Germinal center (tissue), 1 donor: ENCODE data around the gene PPP2R5D.
A peak's percentile ranks its signal among the peaks of the same experiment; 100 is the strongest.
"Not testable (repeated sequence)": the region's sequence is repeated elsewhere in the genome, so short reads cannot be mapped to it uniquely, and the experiment has no call there.

Experiments used
- DNase-seq: peaks from one replicate; pipeline ENCODE4 v3.0.0; 2012; ENCODE audit warnings: mixed read lengths, low spot score

Gene PPP2R5D

DNA sequence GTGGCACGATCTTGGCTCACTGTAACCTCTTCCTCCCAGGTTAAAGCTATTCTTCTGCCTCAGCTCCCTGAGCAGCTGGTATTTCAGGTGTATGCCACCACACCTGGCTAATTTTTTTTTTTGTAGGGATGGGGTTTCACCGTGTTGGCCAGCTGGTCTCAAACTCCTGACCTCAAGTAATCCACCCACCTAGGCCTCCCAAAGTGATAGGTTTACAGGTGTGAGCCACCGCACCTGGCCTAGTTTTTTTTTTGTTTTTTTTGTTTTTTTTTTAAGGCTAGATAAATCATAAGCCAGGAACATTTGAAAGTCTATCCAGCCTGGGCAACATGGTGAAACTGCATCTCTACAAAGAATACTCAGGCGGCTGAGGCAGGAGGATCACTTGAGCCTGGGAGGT lies 48.0 kb downstream of the PPP2R5D start:
- DNase-seq = no peak

DNA sequence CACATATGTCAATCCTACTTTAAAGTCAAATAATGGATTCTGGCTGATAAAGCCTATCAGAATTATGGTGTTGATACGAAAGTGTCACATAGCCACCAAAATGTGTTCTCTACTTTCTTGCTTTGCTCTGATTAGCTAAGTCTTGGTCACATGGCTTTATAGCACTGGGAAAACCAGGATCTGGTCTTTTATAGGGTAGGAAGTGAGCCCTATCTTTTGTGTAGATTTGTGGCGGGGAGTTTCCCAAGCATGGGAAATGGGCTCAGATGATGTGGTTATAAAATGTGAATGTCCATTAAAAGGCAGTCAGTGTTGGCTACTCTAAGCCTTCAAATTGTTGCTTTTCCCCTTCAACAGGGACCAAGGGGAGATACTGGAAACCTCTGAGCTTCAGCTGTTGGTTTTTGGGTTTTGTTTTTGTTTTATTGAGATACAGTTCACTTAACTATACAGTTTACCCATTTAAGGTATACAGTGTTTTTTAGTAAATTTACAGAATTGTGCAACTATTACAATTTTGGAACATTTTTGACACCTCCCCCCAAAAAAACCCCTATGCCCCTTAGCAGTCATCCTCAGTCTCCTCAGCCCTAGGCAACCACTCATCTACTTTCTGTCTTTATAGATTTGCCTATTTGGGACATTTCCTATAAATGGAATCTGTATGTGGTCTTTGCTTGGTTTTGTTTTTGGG lies 49.3 kb downstream of the PPP2R5D start:
- no peak for DNase-seq

DNA sequence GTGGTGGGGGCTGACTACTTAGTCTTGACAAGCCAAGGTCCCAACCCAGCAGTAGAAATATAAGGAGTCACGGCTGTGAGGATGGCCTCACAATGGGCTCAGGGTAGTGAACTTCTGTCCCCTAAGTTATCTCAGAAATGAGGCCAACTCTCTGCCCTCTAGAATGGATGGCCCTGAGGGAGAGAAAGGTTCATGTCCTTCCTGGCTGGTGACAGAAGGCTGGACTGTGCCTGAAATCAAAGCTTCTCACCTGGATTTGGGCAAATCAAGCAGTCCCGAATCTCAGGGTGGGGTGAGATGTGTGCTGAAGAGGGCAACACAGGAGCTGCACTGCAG lies 49.8 kb downstream of the PPP2R5D start:
- no peak for DNase-seq

DNA sequence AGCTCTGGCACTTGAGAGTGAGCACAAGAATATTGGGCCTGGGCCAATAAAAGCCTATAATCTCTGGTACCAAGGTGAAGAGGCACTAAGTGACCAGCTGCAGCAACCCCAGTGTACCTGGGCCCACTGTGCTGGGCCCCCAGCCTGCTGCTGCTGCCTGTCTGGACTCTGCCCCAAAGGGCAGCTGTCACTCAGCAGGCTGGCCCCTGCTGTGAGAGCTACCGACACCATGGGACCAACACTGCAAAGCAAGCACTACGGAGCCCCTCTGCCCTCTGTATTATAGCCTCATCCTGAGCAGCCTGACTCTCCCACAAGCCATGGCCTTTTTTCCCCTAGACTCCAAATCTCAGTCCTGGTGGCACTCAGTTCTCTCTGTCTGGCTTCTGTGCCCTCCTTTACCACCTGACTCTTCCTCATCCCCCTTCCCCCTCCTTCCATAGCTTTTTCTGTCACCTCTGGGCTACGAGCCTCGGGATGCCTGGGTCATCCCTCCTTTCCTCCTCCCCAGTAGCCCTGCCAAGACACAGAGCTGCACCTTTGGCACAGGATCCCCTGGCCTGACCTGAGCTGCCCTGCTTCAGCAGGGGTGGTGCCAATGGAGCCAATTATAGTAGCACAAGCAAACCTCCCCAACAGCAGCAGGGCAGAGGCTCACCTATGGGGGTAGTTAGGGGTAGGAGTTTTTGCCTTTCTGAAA lies 51.3 kb downstream of the PPP2R5D start:
- DNase-seq = no peak

DNA sequence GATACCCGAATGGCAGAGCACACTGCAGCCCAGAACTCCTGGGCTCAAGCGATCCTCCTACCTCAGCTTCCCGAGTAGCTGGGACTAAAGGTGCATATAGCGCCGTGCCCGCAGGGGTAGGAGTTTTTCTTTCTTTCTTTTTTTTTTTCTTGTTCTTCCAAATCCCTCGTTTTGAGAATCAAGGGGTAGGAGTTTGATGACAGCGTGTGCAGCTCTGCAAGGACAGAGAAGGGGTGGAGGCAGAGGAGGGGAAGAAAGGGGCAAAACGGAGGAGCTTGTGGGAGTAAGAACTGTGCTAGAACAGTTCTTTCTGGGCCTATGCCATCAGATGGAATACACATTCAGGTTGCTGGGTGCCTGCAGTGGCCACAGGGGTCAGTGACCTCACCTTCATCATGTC lies 52.3 kb downstream of the PPP2R5D start:
- DNase-seq = no peak

DNA sequence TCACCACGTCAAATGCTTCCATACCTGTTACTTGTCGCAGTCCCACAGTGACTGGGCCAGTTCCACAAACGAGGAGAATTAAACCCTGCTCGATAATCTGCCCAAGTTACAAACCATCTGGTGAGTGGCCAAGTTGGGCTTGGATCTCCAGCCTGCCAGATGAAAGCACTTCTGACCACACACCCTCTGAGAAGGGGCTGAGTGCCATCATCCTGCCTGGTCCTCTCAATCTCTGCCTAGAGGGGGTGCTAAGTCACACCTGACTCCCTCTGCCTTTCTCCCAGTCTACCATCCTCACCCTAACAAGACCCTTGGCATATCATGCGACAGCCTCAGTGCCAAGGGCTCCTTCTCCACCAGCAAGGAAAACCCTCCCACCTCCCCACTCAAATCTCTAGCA lies 52.8 kb downstream of the PPP2R5D start:
- no peak for DNase-seq

DNA sequence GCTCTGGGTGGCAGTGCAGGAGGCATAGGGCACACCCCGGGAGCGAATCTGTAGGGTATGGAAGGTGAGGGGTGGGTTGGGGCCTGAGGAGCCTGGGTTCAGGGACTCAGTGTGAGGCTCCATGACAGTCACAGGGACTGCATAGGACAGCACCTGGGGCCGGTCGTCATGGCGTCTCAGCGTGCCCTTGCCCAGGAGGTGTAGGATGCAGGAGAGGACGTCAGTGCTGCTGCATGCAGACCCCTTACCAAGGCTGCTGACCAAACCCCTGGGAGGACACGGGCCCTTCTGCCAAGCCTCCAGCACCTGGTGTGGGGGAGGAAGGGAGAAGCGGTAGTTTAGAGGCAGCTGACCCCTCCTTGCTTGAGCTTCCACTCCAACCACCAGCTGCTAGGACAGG lies 53.3 kb downstream of the PPP2R5D start:
- no peak for DNase-seq

DNA sequence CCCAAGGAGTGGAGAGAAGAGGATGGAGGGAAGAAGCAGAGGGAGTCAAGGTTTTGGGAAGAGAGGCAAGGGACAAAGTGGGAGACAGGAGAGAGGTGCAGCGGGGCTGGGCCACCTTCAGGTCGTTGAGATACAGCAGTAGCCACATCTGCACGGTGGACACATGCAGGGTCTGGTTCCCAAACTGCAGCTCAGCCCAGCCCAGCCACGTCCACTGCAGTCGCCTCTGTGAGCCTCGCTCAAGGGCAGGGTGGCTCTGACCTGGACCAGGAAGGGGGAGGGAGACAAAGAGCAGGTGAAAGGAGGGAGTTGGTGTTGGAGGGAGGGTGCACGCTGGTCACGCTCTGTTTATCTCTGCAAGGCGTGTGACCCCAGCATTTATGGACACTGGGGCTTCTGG lies 54.4 kb downstream of the PPP2R5D start:
- DNase-seq = no peak

DNA sequence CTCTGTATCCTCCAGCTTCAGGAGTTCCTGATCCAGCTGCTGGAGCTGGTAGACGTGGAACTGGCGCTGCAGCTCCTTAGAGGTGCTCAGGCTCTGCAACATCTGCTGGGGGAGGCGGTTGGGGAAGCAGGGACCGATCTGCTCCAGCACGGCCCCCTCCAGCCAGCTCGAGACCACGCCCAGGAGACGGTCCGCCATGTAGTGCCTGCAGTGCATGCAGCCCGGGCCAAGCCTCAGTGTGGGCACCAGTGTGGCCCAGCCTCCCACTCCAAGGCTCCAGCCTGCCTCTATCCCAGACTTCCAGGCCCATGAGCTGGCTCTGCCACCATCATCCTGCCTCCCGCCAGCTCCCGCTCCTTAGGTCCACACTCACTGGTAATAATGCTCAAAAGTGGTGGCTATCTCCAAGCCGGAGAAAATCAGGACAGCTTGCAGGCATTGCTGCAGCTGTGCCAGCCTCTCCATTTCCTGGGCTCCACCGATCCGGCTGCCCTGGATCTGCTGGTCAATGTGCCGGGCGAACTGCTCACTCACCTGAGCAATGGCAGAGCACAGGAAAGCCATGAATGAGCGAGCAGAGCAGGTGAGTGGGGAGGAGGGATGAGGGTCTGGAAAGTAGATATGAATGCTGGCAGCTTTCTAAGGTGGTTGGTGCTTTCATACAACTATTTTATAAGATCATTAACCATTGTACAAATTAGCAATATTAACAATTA lies 56.3 kb downstream of the PPP2R5D start:
- no peak for DNase-seq

DNA sequence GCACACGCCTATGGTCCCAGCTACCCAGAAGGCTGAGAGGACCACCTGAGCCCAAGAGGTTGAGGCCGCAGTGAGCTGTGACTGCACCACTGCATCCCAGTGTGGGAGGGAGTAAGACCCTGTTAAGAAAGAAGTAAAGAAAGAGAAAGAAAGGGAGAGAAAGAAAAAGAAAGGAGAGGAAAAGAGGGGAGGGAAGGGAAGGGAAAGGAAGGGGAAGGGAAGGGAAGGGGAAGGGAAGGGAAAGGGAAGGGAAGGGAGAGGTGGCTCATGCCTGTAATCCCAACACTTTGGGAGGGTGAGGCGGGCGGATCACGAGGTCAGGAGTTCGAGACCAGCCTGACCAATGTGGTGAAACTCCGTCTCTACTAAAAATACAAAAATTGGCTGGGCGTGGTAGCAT lies 57.1 kb downstream of the PPP2R5D start:
- DNase-seq = not testable (repeated sequence)

DNA sequence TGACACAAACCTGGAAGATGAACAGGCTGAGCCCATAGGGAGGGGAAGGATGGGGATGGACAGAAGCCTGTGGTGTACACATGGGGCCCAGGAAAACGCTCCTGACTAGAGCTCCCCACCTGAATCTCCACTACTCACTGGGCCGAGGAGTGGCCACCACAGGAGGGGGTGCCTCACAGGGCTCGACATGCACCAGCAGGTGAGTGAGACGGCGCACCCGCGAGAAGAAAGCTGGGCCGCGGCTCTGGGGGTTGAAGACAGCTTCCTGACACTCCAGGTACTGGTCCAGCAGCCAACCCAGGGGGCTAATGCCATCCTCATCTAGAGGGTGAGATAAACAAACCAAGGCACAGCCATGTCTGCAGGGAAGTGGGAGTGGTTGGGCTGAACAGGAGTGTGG lies 58.9 kb downstream of the PPP2R5D start:
- DNase-seq = no peak

DNA sequence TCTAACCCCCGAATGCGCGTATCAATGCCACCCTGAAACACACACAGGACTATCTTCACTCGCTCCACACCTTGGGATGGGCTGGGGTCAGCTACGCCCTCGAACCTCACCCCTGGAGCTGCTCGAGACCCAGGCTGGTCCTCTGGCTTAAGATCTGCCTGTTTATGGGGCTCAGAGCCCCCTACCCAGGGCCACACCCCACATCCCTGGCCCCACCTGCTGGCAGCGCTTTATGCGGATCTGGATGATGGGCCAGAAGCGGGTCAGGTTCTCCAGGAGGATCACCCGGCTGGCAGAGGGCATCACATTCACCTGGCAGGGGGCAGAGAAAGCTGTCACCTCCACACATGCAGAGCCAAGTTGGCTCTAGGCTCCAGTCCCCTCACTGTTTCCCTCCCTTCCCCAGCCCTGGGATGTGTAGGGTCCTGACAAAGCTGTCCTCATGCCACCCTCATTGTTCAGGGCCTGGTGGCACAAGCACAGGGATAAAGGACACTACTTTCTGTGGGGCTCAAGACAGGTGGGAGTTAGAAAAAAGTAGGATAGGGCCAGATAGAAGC lies 61.1 kb downstream of the PPP2R5D start:
- no peak for DNase-seq

DNA sequence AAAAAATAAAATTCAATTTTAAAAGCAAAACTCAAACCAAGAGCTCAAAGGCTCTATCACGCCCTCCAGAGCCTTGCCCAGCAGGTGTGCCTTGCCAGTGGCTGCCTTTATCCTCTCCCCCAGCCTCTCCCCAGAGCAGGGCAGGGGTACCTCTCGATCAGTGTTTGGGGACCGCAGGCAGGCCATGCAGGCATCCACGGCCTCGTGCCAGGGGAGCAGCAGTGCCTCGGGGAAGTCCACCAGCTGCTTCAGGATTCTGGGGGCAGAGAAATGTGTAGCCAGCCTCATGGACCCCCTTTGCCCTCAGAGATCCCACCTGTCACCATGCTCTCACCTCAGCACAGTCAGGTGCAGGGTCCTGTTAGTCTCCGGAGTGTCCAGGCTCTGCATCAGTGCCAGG lies 63.6 kb downstream of the PPP2R5D start:
- no peak for DNase-seq

DNA sequence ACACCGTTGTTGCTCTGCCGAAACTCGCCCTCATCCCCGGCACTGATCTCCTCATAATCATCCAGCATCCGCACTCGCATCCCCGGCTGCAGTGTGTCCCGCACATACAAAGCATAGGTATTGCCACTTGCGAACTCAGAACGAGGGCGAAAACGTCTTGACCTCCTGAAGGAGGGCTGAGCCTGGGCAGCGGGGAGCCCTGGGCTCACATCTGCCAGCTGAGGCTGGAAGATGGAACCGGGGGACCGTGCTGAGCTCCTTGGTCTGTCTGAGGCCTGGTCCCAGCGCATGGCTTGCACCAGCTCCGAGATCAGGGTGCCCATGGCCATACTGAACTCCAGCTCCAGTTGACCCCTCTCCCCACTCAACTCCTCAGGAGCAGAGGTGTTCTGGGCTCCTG lies 66.6 kb downstream of the PPP2R5D start:
- DNase-seq = no peak

DNA sequence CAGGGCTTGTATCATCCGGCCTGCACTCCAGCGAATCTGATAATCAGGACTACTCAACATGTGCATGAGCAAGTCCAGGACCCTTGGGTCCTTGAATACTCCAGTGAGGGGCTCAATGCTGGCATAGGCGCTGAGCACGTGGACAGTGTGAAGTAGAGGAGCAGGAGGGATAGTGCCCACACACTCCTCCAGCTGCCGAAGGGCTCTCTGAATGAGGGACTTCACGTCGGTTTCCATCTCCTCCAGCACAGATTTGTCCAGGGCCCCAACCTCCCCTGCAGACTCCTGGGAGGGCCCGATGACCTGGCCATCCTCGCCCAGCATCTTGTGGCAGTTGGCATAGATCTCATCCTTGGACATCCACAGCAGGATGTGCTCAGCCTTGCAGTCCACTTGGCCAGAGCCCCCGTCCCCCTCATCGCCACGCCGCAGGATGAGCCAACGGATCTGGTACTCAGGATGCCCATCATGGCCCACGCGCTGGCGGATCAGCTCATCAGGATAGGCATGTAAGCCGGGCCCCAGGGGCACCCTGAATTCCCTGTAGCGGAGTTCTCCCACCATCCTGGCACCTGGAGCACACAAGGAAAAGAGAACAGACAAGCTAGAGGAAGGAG lies 68.0 kb downstream of the PPP2R5D start:
- no peak for DNase-seq

DNA sequence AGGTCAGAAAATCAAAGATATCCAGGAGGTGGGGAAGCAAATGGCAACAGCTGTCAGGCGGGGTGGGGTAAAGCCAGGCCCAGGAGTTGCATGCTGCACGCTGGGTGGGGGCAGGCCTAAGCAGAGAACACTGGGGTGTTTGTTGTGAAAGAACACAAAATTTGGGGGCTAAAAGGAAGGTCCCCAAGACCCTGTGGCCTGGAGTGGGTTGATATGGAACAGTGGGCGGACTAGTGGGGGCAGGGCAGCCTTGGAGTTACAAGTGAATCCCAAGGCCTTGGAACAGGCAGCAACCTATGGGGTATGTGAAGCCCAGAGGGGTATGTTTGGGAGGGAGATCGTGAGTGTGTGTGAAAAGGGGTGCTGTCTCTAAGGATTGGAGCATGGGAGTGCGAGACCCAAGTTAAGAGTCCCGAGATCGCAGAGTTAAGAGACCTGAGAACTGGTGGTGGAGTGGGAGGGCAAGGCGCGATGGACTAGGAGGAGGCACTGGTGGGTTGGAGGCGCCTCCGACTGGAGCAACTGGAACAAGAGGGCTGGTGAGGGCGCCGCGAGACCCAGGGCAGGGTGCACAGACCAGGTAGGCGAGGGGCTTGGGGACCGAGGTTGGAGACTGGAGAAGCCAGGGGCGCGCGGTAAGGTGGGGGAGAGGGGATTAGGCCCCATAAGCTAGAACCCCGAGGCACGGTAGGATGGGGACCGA lies 68.6 kb downstream of the PPP2R5D start:
- DNase-seq = no peak

DNA sequence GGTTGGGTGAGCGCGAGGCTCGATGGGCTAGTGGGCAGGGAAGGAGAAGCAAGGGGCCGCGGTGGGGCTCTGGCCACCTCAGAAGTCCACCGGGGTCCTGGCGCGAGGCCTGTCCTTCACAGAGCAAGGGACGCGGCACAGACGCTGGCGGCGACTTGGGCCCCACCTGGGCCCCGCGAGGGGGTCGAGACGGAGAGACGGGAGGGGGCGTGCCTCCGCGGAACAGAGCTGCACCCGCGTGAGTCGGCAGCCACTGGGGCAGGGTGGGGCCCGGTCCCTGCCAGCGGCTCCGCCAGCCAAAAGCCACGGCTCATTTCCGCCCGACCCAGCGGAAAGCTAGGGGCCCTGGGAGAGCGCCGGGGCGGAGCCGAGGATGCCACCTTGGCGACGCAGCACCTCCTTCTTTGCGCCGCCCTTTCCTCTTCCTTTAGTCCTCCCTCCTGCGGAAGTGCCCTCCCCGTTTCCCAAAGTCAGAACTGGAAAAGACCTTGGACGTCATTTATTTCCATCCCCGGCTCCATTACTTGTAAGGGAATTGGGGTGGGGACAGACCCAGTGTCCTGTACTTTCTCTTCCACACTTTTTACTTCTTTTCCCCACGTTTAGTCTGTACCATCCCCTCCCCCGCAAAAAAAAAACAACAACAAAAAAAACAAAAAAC lies 69.3 kb downstream of the PPP2R5D start, which contains the start of gene CUL7:
TSS of gene CUL7 (minus strand) at position 307 of the 661 bp plus-strand sequence. CDS start 1,063 bp downstream, outside the sequence.
- peak; percentile 95 for DNase-seq

DNA sequence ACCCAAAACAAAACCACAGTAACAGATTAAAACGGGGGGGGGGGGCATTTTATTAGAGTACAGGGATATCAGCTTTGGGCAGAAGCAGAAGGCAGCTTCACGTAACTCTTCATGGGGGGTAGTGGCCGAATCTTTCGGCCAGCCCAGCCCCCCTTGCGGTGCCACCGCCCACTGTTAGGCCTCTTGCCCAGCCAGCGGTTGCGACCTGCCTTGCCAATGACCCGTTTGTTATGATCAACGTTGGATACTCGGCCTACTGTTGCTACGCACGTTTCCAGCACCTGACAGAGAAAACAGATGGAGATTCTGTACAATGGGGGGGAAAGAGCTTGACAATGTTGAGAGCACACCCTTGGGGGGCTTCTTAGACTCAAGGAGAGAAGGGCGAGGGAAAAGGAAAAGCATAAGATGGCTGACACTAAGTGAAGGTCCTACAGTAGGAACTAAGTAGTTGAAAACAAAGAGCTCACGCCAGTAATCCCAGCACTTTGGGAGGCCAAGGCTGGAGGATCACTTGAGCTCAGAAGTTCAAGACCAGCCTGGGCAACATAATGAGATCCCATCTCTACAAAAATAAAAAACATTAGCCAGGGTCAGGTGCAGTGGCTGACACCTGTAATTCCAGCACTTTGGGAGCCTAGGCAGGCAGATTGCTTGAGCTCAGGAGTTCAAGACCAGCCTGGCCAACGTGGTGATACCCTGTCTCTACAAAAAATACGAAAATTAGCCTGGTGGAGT lies 70.0 kb downstream of the PPP2R5D start:
- no peak for DNase-seq

DNA sequence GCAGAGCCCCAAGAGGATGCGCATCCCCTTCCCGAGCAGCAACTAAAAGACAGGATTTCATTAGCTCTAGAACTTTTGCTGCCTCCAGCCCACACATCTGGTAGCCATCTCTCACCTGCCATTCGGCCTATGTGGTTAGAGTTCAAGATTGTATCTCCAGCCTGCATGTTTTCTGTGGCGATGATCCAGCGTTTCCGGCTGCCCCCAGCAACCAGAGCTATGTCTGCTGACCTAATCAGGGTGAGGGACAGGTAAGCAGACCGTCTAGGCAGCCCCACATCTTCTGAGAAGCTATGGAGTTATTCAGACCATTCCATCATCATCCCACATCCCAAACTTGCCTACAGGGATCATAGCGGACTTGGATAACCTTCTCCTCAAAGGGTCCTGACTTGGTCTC lies 71.6 kb downstream of the PPP2R5D start:
- no peak for DNase-seq

DNA sequence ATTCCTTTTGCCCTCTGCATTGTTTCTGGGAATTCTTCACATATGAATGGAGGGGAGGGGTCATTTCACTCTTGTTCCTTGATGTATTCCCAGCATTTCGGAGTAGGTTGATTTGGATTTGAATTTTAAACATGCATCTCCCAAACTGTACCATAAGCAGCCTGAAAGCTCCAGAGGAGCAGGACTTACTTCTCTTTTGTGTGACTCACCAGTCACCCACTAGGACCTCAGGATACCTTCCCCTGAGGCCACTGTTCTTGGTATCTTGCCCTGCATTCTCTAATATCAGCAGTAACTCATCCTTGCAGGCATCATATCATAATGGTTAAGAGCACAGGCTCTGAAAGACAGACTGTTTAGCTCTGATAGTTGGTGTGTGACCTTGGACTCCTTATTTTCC lies 74.2 kb downstream of the PPP2R5D start:
- no peak for DNase-seq
